Karpas-422 (cell line): ENCODE data around the gene CLEC4G. TPM values are rescaled to one million over a fixed set of nuclear protein-coding genes. Genes with fewer than 3 reads are reported as not detected.

Source experiments
- DNase-seq: peaks from one replicate; pipeline ENCODE4 v3.0.0-alpha.2; 2015
- H2AFZ ChIP-seq: fragments of 200-600 bp; sonication (generic); 2 replicates; pipeline ENCODE4 v1.6.1; 2014; ENCODE audit warnings: antibody characterized with exemption, low read length, mixed read lengths
- H3K27ac ChIP-seq: fragments of 200-600 bp; sonication (generic); 2 replicates; pipeline ENCODE4 v1.5.1; 2014; ENCODE audit warnings: mild to moderate bottlenecking, low read length, moderate library complexity
- H3K27me3 ChIP-seq: fragments of 200-600 bp; sonication (generic); 2 replicates; pipeline ENCODE4 v1.6.1; 2014; ENCODE audit warnings: low read length, mixed read lengths
- H3K36me3 ChIP-seq: fragments of 200-600 bp; sonication (generic); 2 replicates; pipeline ENCODE4 v1.6.1; 2014; ENCODE audit warnings: low read length, mixed read lengths; ENCODE audit not compliant: insufficient read depth
- H3K4me1 ChIP-seq: fragments of 200-600 bp; sonication (generic); 2 replicates; pipeline ENCODE4 v1.6.1; 2014; ENCODE audit warnings: mild to moderate bottlenecking, low read length, mixed read lengths
- H3K4me2 ChIP-seq: fragments of 200-600 bp; sonication (generic); 2 replicates; pipeline ENCODE4 v1.6.1; 2014; ENCODE audit warnings: low read length, low read depth, mild to moderate bottlenecking; ENCODE audit not compliant: poor library complexity, severe bottlenecking
- H3K4me3 ChIP-seq: fragments of 200-600 bp; sonication (generic); 2 replicates; pipeline ENCODE4 v1.5.1; 2014; ENCODE audit warnings: mild to moderate bottlenecking, antibody characterized with exemption, low read length, mixed read lengths
- H3K79me2 ChIP-seq: fragments of 200-600 bp; sonication (generic); 2 replicates; pipeline ENCODE4 v1.6.1; 2014; ENCODE audit warnings: mild to moderate bottlenecking, low read length, mixed read lengths
- H3K9ac ChIP-seq: fragments of 200-600 bp; sonication (generic); 2 replicates; pipeline ENCODE4 v1.6.0; 2014; ENCODE audit warnings: low read length
- H3K9me2 ChIP-seq: fragments of 200-600 bp; sonication (generic), shearing (Covaris generic); replicated peaks from 2 replicates; pipeline ENCODE4 v1.6.0; 2014; ENCODE audit warnings: mild to moderate bottlenecking, low read length, moderate library complexity; ENCODE audit not compliant: insufficient read depth
- H3K9me3 ChIP-seq: fragments of 300-700, 200-600 bp; sonication (generic); 2 replicates; pipeline ENCODE4 v1.6.1; 2014; ENCODE audit warnings: low read length, mixed read lengths
- H4K20me1 ChIP-seq: fragments of 200-600 bp; sonication (generic); 2 replicates; pipeline ENCODE4 v1.6.1; 2014; ENCODE audit warnings: mild to moderate bottlenecking, antibody characterized with exemption, low read length, low read depth; ENCODE audit not compliant: insufficient read depth
- total RNA-seq: library from RNA; depleted of rRNA; stranded (reverse); fragments of >200 nt; shearing (Covaris generic); gene quantifications from 2 replicates; pipeline ENCODE4 v1.2.3, GENCODE V29; 2014; ENCODE audit warnings: low replicate concordance

CLEC4G gene
- total RNA-seq, 1 experiment from 2014 or later, result not detected

- Histone ChIP-seq H3K4me1 (no peaks in the 10 kb centered on the region), H3K9ac (no peak overlapping the region), H4K20me1 (no peaks in the 10 kb centered on the region), H3K9me3 (no peaks in the 10 kb centered on the region), H3K36me3 (no peaks in the 10 kb centered on the region), H3K4me2 (no peak overlapping the region), H3K4me3 (no peak overlapping the region), H3K79me2 (no peaks in the 10 kb centered on the region), H2AFZ (no peak overlapping the region), H3K9me2 (no peaks in the 10 kb centered on the region), H3K27ac (no peak overlapping the region), H3K27me3 (no peaks in the 10 kb centered on the region)
- DNase-seq, result no peak
These were observed 5.3 kb upstream of the CLEC4G start for GRCh38 chr19:7737215-7737614.

GRCh38 chr19:7736148-7736547 is 4.2 kb upstream of the CLEC4G start:
- Histone ChIP-seq H3K9ac (no peak overlapping the region), H3K36me3 (no peaks in the 10 kb centered on the region)

GRCh38 chr19:7734220-7735203 is 2.6 kb upstream of the CLEC4G start:
- Histone ChIP-seq H3K79me2 (no peaks in the 10 kb centered on the region), H3K27ac (no peak overlapping the region), H3K36me3 (no peaks in the 10 kb centered on the region), H3K9ac (no peak overlapping the region), H3K27me3 (no peaks in the 10 kb centered on the region), H3K9me3 (no peaks in the 10 kb centered on the region), H2AFZ (no peak overlapping the region), H4K20me1 (no peaks in the 10 kb centered on the region), H3K9me2 (no peaks in the 10 kb centered on the region), H3K4me3 (no peak overlapping the region), H3K4me1 (no peaks in the 10 kb centered on the region), H3K4me2 (no peak overlapping the region)
- DNase-seq, result no peak

More at GRCh38 chr19:7736148-7736547, 4.2 kb upstream of the CLEC4G start:
- Histone ChIP-seq H3K4me2 (no peak overlapping the region), H4K20me1 (no peaks in the 10 kb centered on the region), H3K27ac (no peak overlapping the region), H3K9me2 (no peaks in the 10 kb centered on the region), H3K9me3 (no peaks in the 10 kb centered on the region), H3K4me3 (no peak overlapping the region), H3K79me2 (no peaks in the 10 kb centered on the region), H3K27me3 (no peaks in the 10 kb centered on the region), H3K4me1 (no peaks in the 10 kb centered on the region), H2AFZ (no peak overlapping the region)
- no peak for DNase-seq

- Histone ChIP-seq H3K79me2 (no peaks in the 10 kb centered on the region), H3K9me2 (no peaks in the 10 kb centered on the region), H2AFZ (no peak overlapping the region), H3K36me3 (no peaks in the 10 kb centered on the region), H3K4me1 (no peaks in the 10 kb centered on the region), H3K4me2 (no peak overlapping the region), H4K20me1 (no peaks in the 10 kb centered on the region), H3K4me3 (no peak overlapping the region), H3K9me3 (no peaks in the 10 kb centered on the region), H3K27ac (no peak overlapping the region), H3K9ac (no peak overlapping the region), H3K27me3 (no peaks in the 10 kb centered on the region)
- DNase-seq, result no peak
These were observed 1.5 kb upstream of the CLEC4G start for GRCh38 chr19:7733376-7733775.

GRCh38 chr19:7731615-7732014 is 295 bp downstream of the CLEC4G start:
- no peaks in the 10 kb centered on the region for H3K9me3 ChIP-seq

GRCh38 chr19:7731218-7731595 is 703 bp downstream of the CLEC4G start:
- Histone ChIP-seq H3K36me3 (no peaks in the 10 kb centered on the region), H3K27me3 (no peaks in the 10 kb centered on the region), H3K79me2 (no peaks in the 10 kb centered on the region), H2AFZ (no peak overlapping the region), H3K4me3 (no peak overlapping the region), H3K4me1 (no peaks in the 10 kb centered on the region), H3K9me3 (no peaks in the 10 kb centered on the region), H3K9ac (no peak overlapping the region), H4K20me1 (no peaks in the 10 kb centered on the region), H3K4me2 (no peak overlapping the region), H3K27ac (no peak overlapping the region), H3K9me2 (no peaks in the 10 kb centered on the region)
- no peak for DNase-seq

More at GRCh38 chr19:7731615-7732014, 295 bp downstream of the CLEC4G start:
- Histone ChIP-seq H2AFZ (no peak overlapping the region), H3K27me3 (no peaks in the 10 kb centered on the region), H3K4me3 (no peak overlapping the region), H3K4me1 (no peaks in the 10 kb centered on the region), H3K79me2 (no peaks in the 10 kb centered on the region), H3K36me3 (no peaks in the 10 kb centered on the region), H4K20me1 (no peaks in the 10 kb centered on the region), H3K27ac (no peak overlapping the region), H3K9ac (no peak overlapping the region), H3K9me2 (no peaks in the 10 kb centered on the region), H3K4me2 (no peak overlapping the region)
- no peak for DNase-seq

- H3K36me3 ChIP-seq, result no peaks in the 10 kb centered on the region
- H3K27ac ChIP-seq, result no peak overlapping the region
- no peak for DNase-seq
- H3K9ac ChIP-seq, result no peak overlapping the region
- H4K20me1 ChIP-seq, result no peaks in the 10 kb centered on the region
- no peak overlapping the region for H2AFZ ChIP-seq
- H3K4me1 ChIP-seq, result no peaks in the 10 kb centered on the region
- no peaks in the 10 kb centered on the region for H3K9me2 ChIP-seq
- H3K4me3 ChIP-seq, result no peak overlapping the region
- H3K79me2 ChIP-seq, result no peaks in the 10 kb centered on the region
- no peak overlapping the region for H3K4me2 ChIP-seq
- H3K9me3 ChIP-seq, result no peaks in the 10 kb centered on the region
- H3K27me3 ChIP-seq, result no peaks in the 10 kb centered on the region
These were observed 1.4 kb downstream of the CLEC4G start for GRCh38 chr19:7730286-7731217.

GRCh38 chr19:7729831-7730285 is 2.1 kb downstream of the CLEC4G start:
- no peaks in the 10 kb centered on the region for H3K9me3 ChIP-seq
- no peaks in the 10 kb centered on the region for H3K4me1 ChIP-seq
- no peak overlapping the region for H2AFZ ChIP-seq
- no peak overlapping the region for H3K4me3 ChIP-seq
- no peaks in the 10 kb centered on the region for H3K9me2 ChIP-seq
- no peak overlapping the region for H3K27ac ChIP-seq
- no peak for DNase-seq
- H3K79me2 ChIP-seq, result no peaks in the 10 kb centered on the region
- no peaks in the 10 kb centered on the region for H3K36me3 ChIP-seq
- no peaks in the 10 kb centered on the region for H3K27me3 ChIP-seq
- no peaks in the 10 kb centered on the region for H4K20me1 ChIP-seq
- H3K4me2 ChIP-seq, result no peak overlapping the region
- no peak overlapping the region for H3K9ac ChIP-seq
